8988T (cell line): Measurements from ENCODE around the gene ADH5.
"Not testable (repeated sequence)": the region's sequence is repeated elsewhere in the genome, so short reads cannot be mapped to it uniquely, and the experiment has no call there.

Experiments used
- DNase-seq: peaks from one replicate; pipeline ENCODE4 v3.0.0; 2011

ADH5 gene

DNA sequence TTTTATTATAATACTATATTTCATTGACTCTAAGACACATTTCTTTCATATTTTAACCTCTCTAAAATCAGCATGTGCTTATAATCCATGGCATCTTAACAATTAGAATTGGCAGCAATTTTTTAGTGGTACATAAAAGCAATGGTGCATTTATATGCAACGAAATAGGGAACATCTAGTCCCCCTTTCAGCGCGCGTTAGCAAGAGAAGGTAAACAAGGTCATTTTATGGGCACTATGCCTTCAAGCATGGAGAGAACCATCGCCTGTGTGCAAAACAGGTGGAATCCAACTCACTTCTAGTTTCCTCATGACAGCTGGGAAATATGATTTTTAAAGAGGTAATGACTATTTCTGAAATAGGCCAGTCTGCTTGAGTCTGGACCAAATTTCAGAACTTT lies 6.4 kb downstream of the ADH5 start:
- no peak for DNase-seq

DNA sequence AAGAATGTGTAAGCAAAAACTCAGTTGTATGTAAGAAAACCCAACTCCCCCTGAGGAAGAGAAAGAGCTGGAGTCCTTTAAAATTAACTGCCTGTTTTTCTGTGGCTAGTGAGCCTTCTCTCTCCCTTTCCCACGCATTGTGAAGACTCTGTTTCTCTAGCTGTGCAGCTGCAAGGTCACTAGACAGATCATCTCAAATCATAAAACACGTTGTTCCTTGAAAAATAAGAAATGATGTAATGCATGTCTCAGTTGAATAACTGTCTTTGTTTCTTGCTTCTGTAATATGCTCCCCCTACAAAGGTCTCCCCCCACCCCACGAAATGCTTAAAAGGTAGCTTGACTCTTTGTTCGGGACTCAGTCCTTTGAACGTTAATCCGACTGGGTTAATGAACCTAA lies 7.7 kb downstream of the ADH5 start:
- DNase-seq, result not testable (repeated sequence)

DNA sequence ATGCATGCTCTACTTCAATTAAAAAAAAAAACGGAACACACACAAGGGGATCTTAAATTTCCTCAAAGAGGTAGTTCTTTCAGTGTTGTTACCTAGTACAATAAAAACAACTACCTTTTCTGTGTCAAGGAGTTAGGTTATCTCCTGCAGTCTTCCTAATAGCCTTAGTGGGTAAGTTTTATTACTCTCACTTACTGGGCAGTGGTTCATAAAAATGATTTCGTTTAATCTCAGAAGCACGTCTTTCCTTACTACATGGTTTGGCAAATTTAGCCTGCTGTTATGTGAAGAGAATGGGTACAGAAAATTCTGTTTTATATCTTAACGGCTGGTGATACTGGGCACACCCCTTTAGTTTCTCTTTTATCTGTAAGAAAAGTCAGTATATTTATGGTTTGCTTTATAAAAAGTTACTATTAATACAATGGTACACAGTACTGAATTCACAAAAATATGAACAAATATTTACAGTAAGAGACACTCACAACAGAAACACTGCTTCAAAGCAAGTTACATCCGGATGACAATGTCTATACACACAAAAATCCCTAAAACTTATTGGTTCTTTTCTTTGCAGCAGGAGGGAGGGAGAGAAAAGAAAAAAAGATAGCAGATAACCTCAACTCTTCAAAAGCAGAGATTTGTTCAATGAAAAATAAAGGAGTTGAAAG lies 8.8 kb downstream of the ADH5 start:
- no peak for DNase-seq

GRCh38 chr4:99078931-99079624 lies 9.5 kb downstream of the ADH5 start:
- DNase-seq, result no peak

- no peak for DNase-seq
Observed at GRCh38 chr4:99078336-99078735, 10.3 kb downstream of the ADH5 start.

- no peak for DNase-seq
Observed at GRCh38 chr4:99077177-99077576, 11.4 kb downstream of the ADH5 start.

DNA sequence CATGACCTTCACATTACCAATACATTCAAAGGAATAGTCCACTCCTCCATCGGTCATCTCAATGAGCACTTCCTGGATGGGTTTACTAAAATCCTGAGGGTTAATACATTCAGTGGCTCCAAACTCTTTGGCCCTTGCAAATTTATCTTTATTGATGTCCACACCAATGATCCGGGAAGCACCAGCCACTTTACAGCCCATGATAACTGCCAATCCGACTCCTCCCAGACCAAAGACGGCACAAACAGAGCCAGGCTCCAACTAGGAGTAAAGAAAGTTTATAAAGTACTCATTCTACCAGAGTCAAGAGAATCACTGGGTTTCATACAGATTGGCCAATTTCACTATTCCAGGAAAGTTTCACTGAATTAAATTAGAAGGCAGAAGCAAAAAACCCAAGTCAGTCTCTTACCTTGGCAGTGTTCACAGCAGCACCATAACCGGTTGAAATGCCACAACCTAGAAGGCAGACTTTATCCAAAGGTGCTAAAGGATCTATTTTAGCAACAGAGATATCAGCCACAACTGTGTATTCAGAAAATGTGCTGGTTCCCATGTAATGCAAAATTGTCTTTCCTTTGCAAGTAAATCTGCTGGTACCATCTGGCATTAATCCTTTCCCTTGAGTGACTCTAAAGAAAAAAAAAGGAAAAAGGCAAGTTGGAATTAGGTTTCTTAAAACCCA lies 12.2 kb downstream of the ADH5 start:
- no peak for DNase-seq

- DNase-seq, result no peak
Observed at GRCh38 chr4:99074816-99075215, 13.8 kb downstream of the ADH5 start.

DNA sequence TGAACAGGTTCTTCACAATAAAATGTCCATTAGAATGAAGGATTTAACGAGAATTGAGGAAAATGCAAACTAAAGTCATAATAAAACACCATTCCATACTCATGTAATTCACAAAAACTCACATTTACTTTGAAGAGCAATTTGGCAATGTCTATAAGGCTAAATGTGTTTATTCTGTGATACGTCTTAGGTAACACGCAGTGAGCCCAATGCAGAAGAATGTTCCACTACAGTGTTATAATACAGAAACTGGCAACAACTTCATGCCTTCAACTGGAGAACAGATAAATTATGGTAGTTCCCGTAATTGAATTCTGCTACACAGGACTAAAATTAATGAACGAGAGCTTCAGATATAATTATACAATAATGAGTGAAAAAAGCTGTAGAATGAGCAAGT lies 17.4 kb downstream of the ADH5 start:
- no peak for DNase-seq

DNA sequence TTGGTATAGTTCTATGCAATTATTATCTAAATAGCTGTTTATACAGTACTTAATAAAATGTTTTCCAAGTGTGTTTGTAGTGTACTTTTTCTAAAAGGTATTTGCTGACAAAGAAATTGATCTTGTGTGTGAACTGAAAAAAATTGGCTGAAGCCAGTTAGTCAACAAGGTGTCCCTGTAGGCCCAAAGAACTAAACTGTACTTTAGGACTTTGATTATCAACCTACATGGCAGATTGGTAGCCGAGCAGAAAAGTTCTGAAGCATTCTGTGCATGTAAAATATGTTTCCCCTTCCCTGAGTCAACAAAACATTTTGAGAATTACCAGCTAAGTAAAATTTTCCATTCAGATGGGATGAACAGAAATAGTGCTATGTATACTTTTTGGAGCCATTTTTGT lies 21.0 kb downstream of the ADH5 start:
- DNase-seq, result no peak

GRCh38 chr4:99065521-99065920 lies 23.1 kb downstream of the ADH5 start:
- not testable (repeated sequence) for DNase-seq

- no peak for DNase-seq
Observed at GRCh38 chr4:99062120-99062519, 26.5 kb downstream of the ADH5 start.

DNA sequence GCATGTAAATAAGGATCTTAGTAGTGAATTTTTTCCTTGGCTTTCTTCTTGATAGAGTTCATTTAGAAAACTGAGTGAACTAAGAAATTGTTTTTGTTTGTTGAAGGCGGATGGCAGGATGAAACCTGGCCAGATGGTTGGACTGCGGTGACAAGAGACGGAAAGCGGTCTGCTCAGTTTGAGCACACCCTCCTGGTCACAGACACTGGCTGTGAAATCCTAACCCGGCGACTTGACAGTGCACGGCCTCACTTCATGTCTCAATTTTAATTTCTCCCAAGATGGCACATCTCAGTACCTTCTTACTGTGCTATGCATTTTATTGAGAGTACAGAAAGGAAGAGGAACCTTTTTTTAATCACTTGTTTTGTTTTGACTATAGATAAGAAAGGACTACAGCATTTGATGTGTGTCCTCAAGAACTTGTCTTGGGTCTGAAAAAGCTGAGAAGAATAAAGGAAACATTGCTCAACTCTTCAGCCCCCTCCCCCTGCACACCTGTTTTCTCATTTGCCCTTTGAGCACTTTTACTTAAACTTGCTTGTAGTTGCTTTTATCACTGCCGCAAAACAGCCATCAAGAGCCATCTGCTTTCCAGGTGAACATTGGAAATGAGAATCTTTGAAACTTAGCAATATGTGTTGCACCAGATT lies 27.4 kb downstream of the ADH5 start:
- no peak for DNase-seq

GRCh38 chr4:99059550-99059949 lies 29.0 kb downstream of the ADH5 start:
- DNase-seq, result no peak

DNA sequence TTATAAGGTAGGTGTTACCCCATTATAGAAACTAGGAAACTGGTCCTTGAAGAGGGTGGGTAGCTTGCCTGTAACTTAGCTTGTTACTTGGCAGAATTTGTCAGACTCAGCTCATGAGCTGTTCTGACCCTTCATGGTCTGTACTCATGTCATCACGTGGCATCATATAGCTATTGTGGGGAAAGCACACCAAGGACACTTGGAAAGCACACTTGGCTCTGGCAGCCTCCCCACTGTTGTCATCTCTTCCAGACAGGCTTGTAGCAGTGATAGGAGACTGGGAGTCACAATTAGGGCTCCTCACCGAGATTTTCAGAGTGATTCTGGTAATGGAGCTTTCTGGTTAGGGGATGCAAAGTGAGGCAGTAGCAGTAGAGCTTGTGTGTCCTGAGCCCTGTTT lies 30.4 kb downstream of the ADH5 start:
- DNase-seq, result no peak

- no peak for DNase-seq
Observed at GRCh38 chr4:99054428-99054994, 34.1 kb downstream of the ADH5 start.

- no peak for DNase-seq
Observed at GRCh38 chr4:99052902-99053301, 35.7 kb downstream of the ADH5 start.

- DNase-seq, result no peak
Observed at GRCh38 chr4:99047710-99048109, 40.9 kb downstream of the ADH5 start.

GRCh38 chr4:99043346-99043745 lies 45.2 kb downstream of the ADH5 start:
- DNase-seq, result no peak

DNA sequence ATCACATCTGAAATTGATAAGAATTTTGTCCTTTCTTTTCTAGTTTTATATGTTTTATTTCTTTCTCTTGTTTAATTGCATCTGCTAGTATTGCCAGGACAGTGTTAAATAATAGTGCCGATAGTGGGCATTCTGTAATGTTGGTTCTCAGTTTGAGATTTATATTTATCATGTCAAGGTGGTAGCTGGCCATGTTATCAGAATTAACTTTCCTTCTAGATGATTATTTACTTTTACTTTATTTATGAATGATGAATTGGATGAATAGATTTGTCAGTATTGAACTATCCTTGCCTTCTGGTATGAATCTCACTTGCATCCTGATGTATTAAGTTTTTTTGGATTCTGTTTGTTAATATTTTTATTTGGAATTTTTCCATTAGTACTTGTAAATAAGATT lies 50.4 kb downstream of the ADH5 start:
- no peak for DNase-seq

- no peak for DNase-seq
Observed at GRCh38 chr4:99033956-99034355, 54.6 kb downstream of the ADH5 start.

DNA sequence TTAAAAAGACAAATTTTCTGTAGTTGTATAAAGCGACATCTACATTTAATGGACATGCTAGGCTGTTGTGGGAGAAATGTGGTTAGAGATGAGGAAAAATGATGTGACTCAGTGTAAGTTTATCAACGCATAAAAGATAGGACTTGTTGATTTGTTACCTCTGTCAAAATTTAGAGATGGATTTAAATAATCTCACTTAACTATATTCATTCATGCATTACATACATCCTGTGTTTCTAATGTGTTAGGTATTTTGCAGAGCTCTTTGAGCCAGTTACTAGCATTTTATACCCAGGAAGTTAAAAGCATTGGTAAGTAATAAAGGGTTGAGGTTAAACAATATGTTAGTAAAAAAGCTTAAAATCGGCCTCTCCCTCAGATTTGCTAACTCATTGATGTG lies 58.7 kb downstream of the ADH5 start:
- DNase-seq, result no peak

- DNase-seq, result no peak
Observed at GRCh38 chr4:99029018-99029735, 59.4 kb downstream of the ADH5 start.
